Activated T-helper 1 cell treated with anti-CD3 and anti-CD28 coated beads, Interleukin-12 subunit alpha, Interleukin-12 subunit beta, Interleukin-2, Interleukin-4 antibody, amounts not matched to agents 30 ng/mL and 10 ng/mL and 1 ng/mL, durations not matched to agents 14 hours and 24 hours and 36 hours (primary cell): ENCODE results near the gene ITGA11. TPM values are rescaled to one million over a fixed set of nuclear protein-coding genes. Genes with fewer than 3 reads are reported as not detected.
"Not testable (repeated sequence)": the region's sequence is repeated elsewhere in the genome, so short reads cannot be mapped to it uniquely, and the experiment has no call there.

Source experiments
- DNase-seq: peaks from one replicate; pipeline ENCODE4 v3.0.0; 2021; ENCODE audit warnings: low spot score
- H3K27ac Mint-ChIP-seq: one replicate; pipeline ENCODE4 v1.8.0; 2021; ENCODE audit warnings: mild to moderate bottlenecking, mixed read lengths
- H3K27me3 Mint-ChIP-seq: one replicate; pipeline ENCODE4 v1.8.0; 2022; ENCODE audit warnings: mild to moderate bottlenecking, moderate library complexity, mixed read lengths; ENCODE audit not compliant: insufficient read depth
- H3K36me3 Mint-ChIP-seq: one replicate; pipeline ENCODE4 v1.8.0; 2021; ENCODE audit warnings: low read depth, mixed read lengths
- H3K4me1 Mint-ChIP-seq: one replicate; pipeline ENCODE4 v1.8.0; 2021; ENCODE audit warnings: low read depth, mixed read lengths
- H3K4me3 Mint-ChIP-seq: one replicate; pipeline ENCODE4 v1.8.0; 2021; ENCODE audit warnings: mild to moderate bottlenecking, moderate library complexity, mixed read lengths
- H3K9me3 Mint-ChIP-seq: one replicate; pipeline ENCODE4 v1.8.0; 2021; ENCODE audit warnings: mixed read lengths
- intact Hi-C: fragments of 100-400 bp; cut with micrococcal nuclease; formaldehyde crosslinking; loops from one replicate; pipeline ENCODE4 v1.15.1; 2024
- total RNA-seq: library from RNA; stranded (reverse); gene quantifications from 2 replicates; pipeline ENCODE4 v1.2.3, GENCODE V29; 2022

Gene ITGA11
- total RNA-seq, 1 donor from 2014 or later: 0.23 TPM

- no peaks in the 10 kb centered on the region for H3K4me1 Mint-ChIP-seq
- H3K27ac Mint-ChIP-seq: no peak overlapping the region
- H3K27me3 Mint-ChIP-seq: peaks cover 41% of the 10 kb centered on the region
- H3K4me3 Mint-ChIP-seq: no peak overlapping the region
- H3K36me3 Mint-ChIP-seq: no peaks in the 10 kb centered on the region
- no peaks in the 10 kb centered on the region for H3K9me3 Mint-ChIP-seq
- intact Hi-C loops: no loop called here
- no peak for DNase-seq
Observed at GRCh38 chr15:68428431-68428940, 3.5 kb downstream of the ITGA11 start.

GRCh38 chr15:68427963-68428362 is 4.0 kb downstream of the ITGA11 start:
- Mint-ChIP-seq H3K27me3 (peaks cover 39% of the 10 kb centered on the region), H3K9me3 (no peaks in the 10 kb centered on the region), H3K27ac (no peak overlapping the region), H3K4me3 (no peak overlapping the region), H3K36me3 (no peaks in the 10 kb centered on the region), H3K4me1 (no peaks in the 10 kb centered on the region)
- intact Hi-C loops: no loop called here
- no peak for DNase-seq

- Mint-ChIP-seq H3K4me3 (no peak overlapping the region), H3K4me1 (no peaks in the 10 kb centered on the region), H3K27ac (no peak overlapping the region), H3K9me3 (no peaks in the 10 kb centered on the region), H3K27me3 (peaks cover 33% of the 10 kb centered on the region), H3K36me3 (no peaks in the 10 kb centered on the region)
- no peak for DNase-seq
- intact Hi-C loops: no loop called here
Observed at GRCh38 chr15:68427366-68427765, 4.6 kb downstream of the ITGA11 start.

- no peak overlapping the region for H3K4me3 Mint-ChIP-seq
- peaks cover 28% of the 10 kb centered on the region for H3K27me3 Mint-ChIP-seq
- DNase-seq: no peak
- no peaks in the 10 kb centered on the region for H3K36me3 Mint-ChIP-seq
- H3K4me1 Mint-ChIP-seq: no peaks in the 10 kb centered on the region
- intact Hi-C loops: no loop called here
- no peaks in the 10 kb centered on the region for H3K9me3 Mint-ChIP-seq
- H3K27ac Mint-ChIP-seq: no peak overlapping the region
Observed at GRCh38 chr15:68426116-68426515, 5.8 kb downstream of the ITGA11 start.

- Mint-ChIP-seq H3K36me3 (no peaks in the 10 kb centered on the region), H3K27ac (no peak overlapping the region), H3K9me3 (no peaks in the 10 kb centered on the region), H3K4me3 (no peak overlapping the region), H3K4me1 (no peaks in the 10 kb centered on the region), H3K27me3 (peaks cover 24% of the 10 kb centered on the region)
- DNase-seq: no peak
- intact Hi-C loops: no loop called here
Observed at GRCh38 chr15:68425428-68426060, 6.4 kb downstream of the ITGA11 start.

- no peak for DNase-seq
- H3K4me1 Mint-ChIP-seq: no peaks in the 10 kb centered on the region
- H3K9me3 Mint-ChIP-seq: no peaks in the 10 kb centered on the region
- no peak overlapping the region for H3K27ac Mint-ChIP-seq
- no peak overlapping the region for H3K4me3 Mint-ChIP-seq
- intact Hi-C loops: no loop called here
- H3K36me3 Mint-ChIP-seq: no peaks in the 10 kb centered on the region
- peaks cover 17% of the 10 kb centered on the region for H3K27me3 Mint-ChIP-seq
Observed at GRCh38 chr15:68424754-68425390, 7.1 kb downstream of the ITGA11 start.

- Mint-ChIP-seq H3K27ac (no peak overlapping the region), H3K27me3 (peaks cover 10% of the 10 kb centered on the region), H3K9me3 (no peaks in the 10 kb centered on the region), H3K4me1 (no peaks in the 10 kb centered on the region), H3K4me3 (no peak overlapping the region), H3K36me3 (no peaks in the 10 kb centered on the region)
- no peak for DNase-seq
- intact Hi-C loops: no loop called here
Observed at GRCh38 chr15:68423359-68424296, 8.3 kb downstream of the ITGA11 start.

- H3K4me1 Mint-ChIP-seq, H3K27me3 Mint-ChIP-seq, H3K36me3 Mint-ChIP-seq, H3K4me3 Mint-ChIP-seq, DNase-seq, H3K9me3 Mint-ChIP-seq, H3K27ac Mint-ChIP-seq, intact Hi-C loops: not testable (repeated sequence)
Observed at GRCh38 chr15:68422403-68423145, 9.4 kb downstream of the ITGA11 start.

- intact Hi-C loops: no loop called here
Observed at GRCh38 chr15:68421798-68422402, 10.1 kb downstream of the ITGA11 start.

GRCh38 chr15:68421115-68421551 is 10.8 kb downstream of the ITGA11 start:
- H3K4me3 Mint-ChIP-seq: no peak overlapping the region
- no peaks in the 10 kb centered on the region for H3K4me1 Mint-ChIP-seq
- DNase-seq: no peak
- no peaks in the 10 kb centered on the region for H3K36me3 Mint-ChIP-seq
- no peaks in the 10 kb centered on the region for H3K9me3 Mint-ChIP-seq
- H3K27ac Mint-ChIP-seq: no peak overlapping the region
- intact Hi-C loops: no loop called here
- H3K27me3 Mint-ChIP-seq: peaks cover 4% of the 10 kb centered on the region

More at GRCh38 chr15:68421798-68422402, 10.1 kb downstream of the ITGA11 start:
- Mint-ChIP-seq H3K27ac (no peak overlapping the region), H3K9me3 (no peaks in the 10 kb centered on the region), H3K4me1 (no peaks in the 10 kb centered on the region), H3K36me3 (no peaks in the 10 kb centered on the region), H3K27me3 (peaks cover 4% of the 10 kb centered on the region), H3K4me3 (no peak overlapping the region)
- no peak for DNase-seq

- Mint-ChIP-seq H3K27ac (no peak overlapping the region), H3K27me3 (peaks cover 4% of the 10 kb centered on the region), H3K36me3 (no peaks in the 10 kb centered on the region), H3K4me1 (no peaks in the 10 kb centered on the region), H3K4me3 (no peak overlapping the region), H3K9me3 (no peaks in the 10 kb centered on the region)
- DNase-seq: no peak
- intact Hi-C loops: no loop called here
Observed at GRCh38 chr15:68420186-68420684, 11.7 kb downstream of the ITGA11 start.
